HepG2 (cell line): ENCODE data around the gene TNFRSF21. TPM values are rescaled to one million over a fixed set of nuclear protein-coding genes. Genes with fewer than 3 reads are reported as not detected.

Experiments
- ARID4A ChIP-seq: sonication (generic); formaldehyde crosslinking; IDR thresholded peaks from 2 replicates; pipeline ENCODE4 v1.5.0; 2020; ENCODE audit warnings: mild to moderate bottlenecking, missing genetic modification reagents, borderline replicate concordance
- MXD3 ChIP-seq: IDR thresholded peaks from 2 replicates; pipeline ENCODE4 v1.6.1; 2016; ENCODE audit warnings: mild to moderate bottlenecking, missing biosample characterization, missing genetic modification reagents
- POLR2A ChIP-seq, 2 experiments: IDR thresholded peaks; 2 replicates each; pipeline ENCODE4 v1.6.1; 2011; ENCODE audit warnings: low read depth in 2 of 2, low read length in 2 of 2, mild to moderate bottlenecking in 1 of 2, moderate library complexity in 1 of 2; ENCODE audit not compliant: insufficient read depth in 1 of 2
- SNAPC2 ChIP-seq: sonication (generic); formaldehyde crosslinking; IDR thresholded peaks from 2 replicates; pipeline ENCODE4 v1.8.1; 2022; ENCODE audit warnings: mild to moderate bottlenecking, missing genetic modification reagents
- SP140L ChIP-seq: sonication (generic); formaldehyde crosslinking; IDR thresholded peaks from 2 replicates; pipeline ENCODE4 v1.4.0; 2020; ENCODE audit warnings: missing genetic modification reagents, borderline replicate concordance
- TCF7 ChIP-seq: sonication (generic); IDR thresholded peaks from 2 replicates; pipeline ENCODE4 v1.6.1; 2016; ENCODE audit warnings: antibody characterized with exemption, low read depth
- TRIM24 ChIP-seq: sonication (generic); formaldehyde crosslinking; IDR thresholded peaks from 2 replicates; pipeline ENCODE4 v1.8.0; 2022; ENCODE audit warnings: mild to moderate bottlenecking, missing genetic modification reagents
- TSC22D2 ChIP-seq: sonication (generic); formaldehyde crosslinking; IDR thresholded peaks from 2 replicates; pipeline ENCODE4 v1.5.1; 2020; ENCODE audit warnings: missing genetic modification reagents, mild to moderate bottlenecking, borderline replicate concordance
- ZFP36 ChIP-seq: fragments of 150-350 bp; IDR thresholded peaks from 2 replicates; pipeline ENCODE4 v1.6.1; 2018; ENCODE audit warnings: borderline replicate concordance, low read length, low read depth; ENCODE audit not compliant: partially characterized antibody
- ZFP91 ChIP-seq: sonication (generic); formaldehyde crosslinking; IDR thresholded peaks from 2 replicates; pipeline ENCODE4 v1.9.0; 2022; ENCODE audit warnings: missing genetic modification reagents, mild to moderate bottlenecking, borderline replicate concordance
- ZNF552 ChIP-seq: sonication (generic); formaldehyde crosslinking; IDR thresholded peaks from 2 replicates; pipeline ENCODE4 v1.9.0; 2022; ENCODE audit warnings: missing genetic modification reagents, mild to moderate bottlenecking, borderline replicate concordance
- polyA plus RNA-seq, 8 experiments: library from polyadenylated mRNA; depleted of rRNA in 3 of 8; stranded (reverse) in 7 of 8; unstranded in 1 of 8; fragments of >200 nt; fragmentation: Illumina TruSeq in 4 of 8; extraction: Trizol in 4 of 8; gene quantifications; 2 replicates each; pipeline versions ENCODE4 v1.2.1 to v1.2.3, GENCODE V29; 2011 to 2016; ENCODE audit warnings: low read depth in 4 of 8, missing spikeins in 1 of 8, mixed read lengths in 1 of 8; ENCODE audit not compliant: insufficient read depth in 1 of 8
- total RNA-seq, 5 experiments: library from RNA; depleted of rRNA; stranded (reverse); fragments of >200 nt; fragmentation: Illumina TruSeq; extraction: Trizol; gene quantifications; 2 replicates each; pipeline ENCODE4 v1.2.3, GENCODE V29; 2016; ENCODE audit warnings: low read depth in 1 of 5
- TF ChIP-seq, protein P1 (sequence below): sonication (generic); formaldehyde crosslinking; IDR thresholded peaks from 2 replicates; pipeline ENCODE4 v1.5.0; 2020; ENCODE audit warnings: mild to moderate bottlenecking, missing genetic modification reagents, borderline replicate concordance

The TNFRSF21 gene
- total and polyA plus RNA-seq, 2 of the 13 experiments (the other 11 are each of a cell fraction or from before 2014, with no cell fraction given) = 24.8 to 46.3 TPM

GRCh38 chr6:47308552-47309290, 984 bp downstream of the TNFRSF21 start (continued):
- no peak for TF ChIP-seq ARID4A (CRISPR knock-in tag)
- no peak for TF ChIP-seq SP140L (CRISPR knock-in tag)
- no peak for TF ChIP-seq ZFP91
- no peak for TF ChIP-seq POLR2A (IDR thresholded peaks at IDR 0.05; ENCODE audit: insufficient read depth in 1 of 2, low read depth in 2 of 2, low read length in 2 of 2)
- TF ChIP-seq TRIM24 (CRISPR knock-in tag) = no peak
- TF ChIP-seq MXD3 (CRISPR knock-in tag) = no peak
- no peak; the same call in 1 of the 2 replicates for TF ChIP-seq ZNF552 (CRISPR knock-in tag)
- no peak for TF ChIP-seq TCF7
- no peak for TF ChIP-seq ZFP36
- TF ChIP-seq, protein P1, sequence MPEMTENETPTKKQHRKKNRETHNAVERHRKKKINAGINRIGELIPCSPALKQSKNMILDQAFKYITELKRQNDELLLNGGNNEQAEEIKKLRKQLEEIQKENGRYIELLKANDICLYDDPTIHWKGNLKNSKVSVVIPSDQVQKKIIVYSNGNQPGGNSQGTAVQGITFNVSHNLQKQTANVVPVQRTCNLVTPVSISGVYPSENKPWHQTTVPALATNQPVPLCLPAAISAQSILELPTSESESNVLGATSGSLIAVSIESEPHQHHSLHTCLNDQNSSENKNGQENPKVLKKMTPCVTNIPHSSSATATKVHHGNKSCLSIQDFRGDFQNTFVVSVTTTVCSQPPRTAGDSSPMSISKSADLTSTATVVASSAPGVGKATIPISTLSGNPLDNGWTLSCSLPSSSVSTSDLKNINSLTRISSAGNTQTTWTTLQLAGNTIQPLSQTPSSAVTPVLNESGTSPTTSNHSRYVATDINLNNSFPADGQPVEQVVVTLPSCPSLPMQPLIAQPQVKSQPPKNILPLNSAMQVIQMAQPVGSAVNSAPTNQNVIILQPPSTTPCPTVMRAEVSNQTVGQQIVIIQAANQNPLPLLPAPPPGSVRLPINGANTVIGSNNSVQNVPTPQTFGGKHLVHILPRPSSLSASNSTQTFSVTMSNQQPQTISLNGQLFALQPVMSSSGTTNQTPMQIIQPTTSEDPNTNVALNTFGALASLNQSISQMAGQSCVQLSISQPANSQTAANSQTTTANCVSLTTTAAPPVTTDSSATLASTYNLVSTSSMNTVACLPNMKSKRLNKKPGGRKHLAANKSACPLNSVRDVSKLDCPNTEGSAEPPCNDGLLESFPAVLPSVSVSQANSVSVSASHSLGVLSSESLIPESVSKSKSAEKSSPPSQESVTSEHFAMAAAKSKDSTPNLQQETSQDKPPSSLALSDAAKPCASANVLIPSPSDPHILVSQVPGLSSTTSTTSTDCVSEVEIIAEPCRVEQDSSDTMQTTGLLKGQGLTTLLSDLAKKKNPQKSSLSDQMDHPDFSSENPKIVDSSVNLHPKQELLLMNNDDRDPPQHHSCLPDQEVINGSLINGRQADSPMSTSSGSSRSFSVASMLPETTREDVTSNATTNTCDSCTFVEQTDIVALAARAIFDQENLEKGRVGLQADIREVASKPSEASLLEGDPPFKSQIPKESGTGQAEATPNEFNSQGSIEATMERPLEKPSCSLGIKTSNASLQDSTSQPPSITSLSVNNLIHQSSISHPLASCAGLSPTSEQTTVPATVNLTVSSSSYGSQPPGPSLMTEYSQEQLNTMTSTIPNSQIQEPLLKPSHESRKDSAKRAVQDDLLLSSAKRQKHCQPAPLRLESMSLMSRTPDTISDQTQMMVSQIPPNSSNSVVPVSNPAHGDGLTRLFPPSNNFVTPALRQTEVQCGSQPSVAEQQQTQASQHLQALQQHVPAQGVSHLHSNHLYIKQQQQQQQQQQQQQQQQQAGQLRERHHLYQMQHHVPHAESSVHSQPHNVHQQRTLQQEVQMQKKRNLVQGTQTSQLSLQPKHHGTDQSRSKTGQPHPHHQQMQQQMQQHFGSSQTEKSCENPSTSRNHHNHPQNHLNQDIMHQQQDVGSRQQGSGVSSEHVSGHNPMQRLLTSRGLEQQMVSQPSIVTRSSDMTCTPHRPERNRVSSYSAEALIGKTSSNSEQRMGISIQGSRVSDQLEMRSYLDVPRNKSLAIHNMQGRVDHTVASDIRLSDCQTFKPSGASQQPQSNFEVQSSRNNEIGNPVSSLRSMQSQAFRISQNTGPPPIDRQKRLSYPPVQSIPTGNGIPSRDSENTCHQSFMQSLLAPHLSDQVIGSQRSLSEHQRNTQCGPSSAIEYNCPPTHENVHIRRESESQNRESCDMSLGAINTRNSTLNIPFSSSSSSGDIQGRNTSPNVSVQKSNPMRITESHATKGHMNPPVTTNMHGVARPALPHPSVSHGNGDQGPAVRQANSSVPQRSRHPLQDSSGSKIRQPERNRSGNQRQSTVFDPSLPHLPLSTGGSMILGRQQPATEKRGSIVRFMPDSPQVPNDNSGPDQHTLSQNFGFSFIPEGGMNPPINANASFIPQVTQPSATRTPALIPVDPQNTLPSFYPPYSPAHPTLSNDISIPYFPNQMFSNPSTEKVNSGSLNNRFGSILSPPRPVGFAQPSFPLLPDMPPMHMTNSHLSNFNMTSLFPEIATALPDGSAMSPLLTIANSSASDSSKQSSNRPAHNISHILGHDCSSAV (CRISPR knock-in tag) = no peak
- no peak for TF ChIP-seq SNAPC2 (CRISPR knock-in tag)
- no peak for TF ChIP-seq TSC22D2 (CRISPR knock-in tag)
